ENCODE measurements around the gene TXNDC16. TPM values are rescaled to one million over a fixed set of nuclear protein-coding genes. Genes with fewer than 3 reads are reported as not detected.

The TXNDC16 gene
- total RNA-seq, 1 donor from 2014 or later: 22.8 TPM

GRCh38 chr14:52457411-52457810, 94.9 kb downstream of the TXNDC16 start:
- H3K4me1 Mint-ChIP-seq (ENCODE audit: unreplicated experiment): peaks cover 49% of the 10 kb centered on the region
- TF ChIP-seq CTCF (IDR thresholded peaks at IDR 0.05): no peak
- peaks cover 16% of the 10 kb centered on the region for H3K36me3 Mint-ChIP-seq (ENCODE audit: unreplicated experiment)
- DNase-seq (ENCODE audit: extremely low spot score, unreplicated experiment): no peak
- no peak overlapping the region for H3K4me3 Mint-ChIP-seq (ENCODE audit: unreplicated experiment)
- peaks cover 11% of the 10 kb centered on the region for H3K9me3 Mint-ChIP-seq (ENCODE audit: unreplicated experiment)
- H3K27ac Mint-ChIP-seq (ENCODE audit: unreplicated experiment): peak overlapping the region; percentile 98
- H3K27me3 Mint-ChIP-seq (ENCODE audit: unreplicated experiment): no peaks in the 10 kb centered on the region

GRCh38 chr14:52455291-52456088, 96.8 kb downstream of the TXNDC16 start:
- DNase-seq (ENCODE audit: extremely low spot score, unreplicated experiment): no peak
- H3K9me3 Mint-ChIP-seq (ENCODE audit: unreplicated experiment): peaks cover 12% of the 10 kb centered on the region

GRCh38 chr14:52447236-52447635, 105.1 kb downstream of the TXNDC16 start:
- H3K9me3 Mint-ChIP-seq (ENCODE audit: unreplicated experiment): peaks cover 31% of the 10 kb centered on the region
- H3K27ac Mint-ChIP-seq (ENCODE audit: unreplicated experiment): no peak overlapping the region
- DNase-seq (ENCODE audit: extremely low spot score, unreplicated experiment): no peak
- peaks cover 37% of the 10 kb centered on the region for H3K36me3 Mint-ChIP-seq (ENCODE audit: unreplicated experiment)
- H3K4me3 Mint-ChIP-seq (ENCODE audit: unreplicated experiment): no peak overlapping the region
- no peak for TF ChIP-seq CTCF (IDR thresholded peaks at IDR 0.05)
- H3K27me3 Mint-ChIP-seq (ENCODE audit: unreplicated experiment): no peaks in the 10 kb centered on the region
- H3K4me1 Mint-ChIP-seq (ENCODE audit: unreplicated experiment): no peaks in the 10 kb centered on the region

More at GRCh38 chr14:52455291-52456088, 96.8 kb downstream of the TXNDC16 start:
- Mint-ChIP-seq H3K27ac (ENCODE audit: unreplicated experiment) (peak overlapping the region; percentile 19), H3K27me3 (ENCODE audit: unreplicated experiment) (no peaks in the 10 kb centered on the region), H3K36me3 (ENCODE audit: unreplicated experiment) (peaks cover 27% of the 10 kb centered on the region), H3K4me3 (ENCODE audit: unreplicated experiment) (no peak overlapping the region), H3K4me1 (ENCODE audit: unreplicated experiment) (peaks cover 49% of the 10 kb centered on the region)
- TF ChIP-seq CTCF (IDR thresholded peaks at IDR 0.05): no peak

- no peak overlapping the region for H3K4me3 Mint-ChIP-seq (ENCODE audit: unreplicated experiment)
- no peaks in the 10 kb centered on the region for H3K27me3 Mint-ChIP-seq (ENCODE audit: unreplicated experiment)
- H3K27ac Mint-ChIP-seq (ENCODE audit: unreplicated experiment): no peak overlapping the region
- H3K4me1 Mint-ChIP-seq (ENCODE audit: unreplicated experiment): no peaks in the 10 kb centered on the region
- peaks cover 28% of the 10 kb centered on the region for H3K36me3 Mint-ChIP-seq (ENCODE audit: unreplicated experiment)
- no peak for DNase-seq (ENCODE audit: extremely low spot score, unreplicated experiment)
- TF ChIP-seq CTCF (IDR thresholded peaks at IDR 0.05): no peak
- H3K9me3 Mint-ChIP-seq (ENCODE audit: unreplicated experiment): peaks cover 31% of the 10 kb centered on the region
Measured at GRCh38 chr14:52446355-52446754, 106.0 kb downstream of the TXNDC16 start.

- peaks cover 12% of the 10 kb centered on the region for H3K9me3 Mint-ChIP-seq (ENCODE audit: unreplicated experiment)
- no peak for TF ChIP-seq CTCF (IDR thresholded peaks at IDR 0.05)
- no peak overlapping the region for H3K27ac Mint-ChIP-seq (ENCODE audit: unreplicated experiment)
- H3K4me3 Mint-ChIP-seq (ENCODE audit: unreplicated experiment): no peak overlapping the region
- H3K27me3 Mint-ChIP-seq (ENCODE audit: unreplicated experiment): no peaks in the 10 kb centered on the region
- H3K36me3 Mint-ChIP-seq (ENCODE audit: unreplicated experiment): peaks cover 15% of the 10 kb centered on the region
- H3K4me1 Mint-ChIP-seq (ENCODE audit: unreplicated experiment): no peaks in the 10 kb centered on the region
- DNase-seq (ENCODE audit: extremely low spot score, unreplicated experiment): no peak
Measured at GRCh38 chr14:52443506-52443905, 108.8 kb downstream of the TXNDC16 start.

All from osteocyte (in vitro differentiated cells).